LNCAP (cell line): ENCODE measurements around the gene UQCRC1.

Experiments
- TF ChIP-seq, protein P1 (sequence below): fragments of 450-650 bp; IDR thresholded peaks from 2 replicates; pipeline ENCODE4 v1.5.1; 2017; ENCODE audit warnings: mild to moderate bottlenecking

Gene UQCRC1

DNA sequence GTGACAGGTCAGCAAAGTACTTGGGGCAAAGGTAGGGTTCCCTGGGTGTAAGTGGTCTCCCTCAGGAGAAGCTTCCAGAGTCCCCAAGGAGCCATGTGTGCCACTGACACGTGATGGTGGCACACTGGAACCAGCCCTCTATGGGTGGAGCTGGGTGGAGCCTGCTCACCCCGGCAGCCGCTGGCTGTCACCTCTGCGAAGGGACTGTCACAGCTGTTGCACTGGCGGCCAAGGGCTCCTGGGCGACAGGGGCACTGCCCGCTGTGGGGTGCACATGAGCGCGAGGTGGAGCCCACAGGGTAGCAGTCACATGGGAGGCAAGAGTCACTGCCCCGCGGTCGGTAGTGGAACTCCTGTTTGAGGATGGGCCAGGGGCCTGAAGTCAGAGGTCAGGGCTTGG, 41.3 kb upstream of the UQCRC1 start:
- TF ChIP-seq, protein P1, sequence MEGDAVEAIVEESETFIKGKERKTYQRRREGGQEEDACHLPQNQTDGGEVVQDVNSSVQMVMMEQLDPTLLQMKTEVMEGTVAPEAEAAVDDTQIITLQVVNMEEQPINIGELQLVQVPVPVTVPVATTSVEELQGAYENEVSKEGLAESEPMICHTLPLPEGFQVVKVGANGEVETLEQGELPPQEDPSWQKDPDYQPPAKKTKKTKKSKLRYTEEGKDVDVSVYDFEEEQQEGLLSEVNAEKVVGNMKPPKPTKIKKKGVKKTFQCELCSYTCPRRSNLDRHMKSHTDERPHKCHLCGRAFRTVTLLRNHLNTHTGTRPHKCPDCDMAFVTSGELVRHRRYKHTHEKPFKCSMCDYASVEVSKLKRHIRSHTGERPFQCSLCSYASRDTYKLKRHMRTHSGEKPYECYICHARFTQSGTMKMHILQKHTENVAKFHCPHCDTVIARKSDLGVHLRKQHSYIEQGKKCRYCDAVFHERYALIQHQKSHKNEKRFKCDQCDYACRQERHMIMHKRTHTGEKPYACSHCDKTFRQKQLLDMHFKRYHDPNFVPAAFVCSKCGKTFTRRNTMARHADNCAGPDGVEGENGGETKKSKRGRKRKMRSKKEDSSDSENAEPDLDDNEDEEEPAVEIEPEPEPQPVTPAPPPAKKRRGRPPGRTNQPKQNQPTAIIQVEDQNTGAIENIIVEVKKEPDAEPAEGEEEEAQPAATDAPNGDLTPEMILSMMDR, result no peak

DNA sequence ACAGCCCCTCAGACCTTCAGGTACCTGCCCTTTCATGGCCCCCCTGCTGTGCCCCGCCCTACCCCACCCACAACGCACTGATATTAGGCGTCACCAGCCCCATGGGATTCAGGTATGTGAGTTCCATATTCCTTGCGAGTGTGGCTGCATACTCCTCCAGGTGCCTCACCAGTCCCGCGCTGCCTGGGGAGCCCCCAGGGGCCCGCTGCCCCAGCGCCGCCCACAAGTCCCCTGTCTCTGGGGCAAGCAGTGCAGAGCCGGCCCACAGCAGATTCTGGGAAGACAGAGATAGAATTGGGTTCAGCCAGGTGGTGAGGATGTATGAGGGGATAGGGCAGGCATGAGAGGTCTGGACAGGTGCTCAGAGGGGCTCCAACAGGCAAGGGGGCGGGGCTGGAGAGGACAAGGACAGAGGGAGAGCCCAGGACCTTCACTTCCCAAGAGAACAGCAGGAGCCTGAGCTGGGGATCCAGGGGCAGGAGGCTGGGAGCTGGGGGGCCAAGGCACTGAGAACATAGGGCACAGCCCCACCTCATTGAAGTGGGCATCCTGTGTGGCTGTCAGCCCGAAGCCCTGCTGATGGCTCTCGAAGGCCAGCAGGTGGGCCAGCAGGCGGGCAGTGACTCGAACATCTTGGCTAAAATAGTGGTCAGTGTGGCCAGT, 38.9 kb upstream of the UQCRC1 start:
- TF ChIP-seq, protein P1, result no peak

DNA sequence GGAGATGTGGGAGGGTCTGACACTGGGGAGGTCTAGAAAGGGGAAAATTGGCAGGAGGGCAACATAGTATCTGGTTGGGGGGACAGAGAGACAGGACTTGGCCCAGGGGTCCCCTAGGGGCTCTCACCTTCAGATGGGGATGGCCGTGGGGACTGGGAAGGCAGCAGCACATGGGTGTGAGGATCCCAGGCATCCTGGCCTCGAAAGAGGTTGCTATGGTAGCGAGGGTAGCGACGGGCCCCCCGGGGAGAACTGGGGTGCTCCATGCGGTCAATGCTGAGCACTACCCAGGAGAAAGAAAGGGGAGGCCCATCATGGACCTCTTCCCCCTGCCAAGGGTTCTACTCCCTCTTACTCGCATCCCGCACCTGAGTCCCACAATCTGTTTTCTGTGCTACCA, 38.3 kb upstream of the UQCRC1 start:
- TF ChIP-seq, protein P1, result no peak

DNA sequence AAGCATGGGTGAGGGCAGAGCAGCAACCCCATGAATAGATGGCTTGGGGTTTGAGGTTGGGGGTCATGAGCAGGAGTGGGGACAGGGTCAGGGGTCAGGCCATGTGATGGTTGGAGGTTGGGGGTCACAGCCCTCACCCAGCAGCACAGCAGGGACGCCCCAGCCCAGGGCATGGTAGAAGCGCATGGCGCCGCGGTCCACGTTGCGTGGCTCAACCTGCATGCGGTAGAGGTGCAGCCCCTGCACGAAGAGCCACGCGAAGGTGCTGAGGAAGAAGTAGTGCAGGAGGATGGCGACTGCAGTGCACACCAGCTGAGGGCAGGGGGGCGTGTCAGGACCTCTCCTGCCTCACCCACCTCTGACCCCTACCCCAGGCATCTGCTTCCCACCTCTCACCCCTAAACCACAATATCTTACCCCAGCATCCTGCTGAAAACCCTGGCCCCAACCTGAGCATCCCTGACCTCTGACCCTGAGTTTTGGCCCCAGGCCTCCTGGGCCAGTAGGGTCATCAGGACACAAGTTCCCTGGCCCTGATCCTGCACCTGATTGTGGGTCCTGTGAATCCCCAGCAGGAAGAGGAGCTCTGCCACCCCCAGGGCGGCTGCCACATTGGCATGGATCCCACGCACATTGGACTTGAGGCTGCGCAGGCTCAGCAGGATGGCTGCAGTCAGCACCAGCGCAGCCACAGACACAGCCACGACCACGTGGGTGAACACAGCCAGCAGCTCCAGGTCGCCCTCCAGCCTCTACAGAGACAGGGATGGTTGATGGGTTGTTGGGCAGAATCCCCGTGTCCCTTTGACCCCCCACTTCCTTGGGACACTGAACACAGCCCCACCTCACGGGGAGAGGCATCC, 35.7 kb upstream of the UQCRC1 start:
- TF ChIP-seq, protein P1, result no peak

DNA sequence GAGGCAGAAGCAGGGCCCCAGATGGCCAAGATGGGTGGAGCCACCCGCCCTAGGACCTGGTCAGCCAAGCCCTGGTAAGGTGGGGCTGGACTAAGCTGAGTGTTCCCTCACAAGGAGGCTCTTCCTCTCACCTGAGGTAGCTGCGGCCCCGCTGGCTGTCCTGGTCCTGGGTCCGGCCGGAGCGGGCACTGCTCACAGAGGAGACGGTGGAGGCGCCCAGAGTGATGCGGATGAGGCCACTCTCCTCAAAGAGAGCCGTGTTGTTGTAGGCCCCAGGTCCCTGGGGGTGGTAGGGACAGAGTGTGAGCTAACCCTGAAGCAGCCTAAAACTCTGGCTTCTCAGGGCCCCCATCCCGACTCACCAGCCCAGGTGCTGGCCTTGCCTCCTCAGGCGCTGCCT, 33.2 kb upstream of the UQCRC1 start:
- TF ChIP-seq, protein P1, result no peak

DNA sequence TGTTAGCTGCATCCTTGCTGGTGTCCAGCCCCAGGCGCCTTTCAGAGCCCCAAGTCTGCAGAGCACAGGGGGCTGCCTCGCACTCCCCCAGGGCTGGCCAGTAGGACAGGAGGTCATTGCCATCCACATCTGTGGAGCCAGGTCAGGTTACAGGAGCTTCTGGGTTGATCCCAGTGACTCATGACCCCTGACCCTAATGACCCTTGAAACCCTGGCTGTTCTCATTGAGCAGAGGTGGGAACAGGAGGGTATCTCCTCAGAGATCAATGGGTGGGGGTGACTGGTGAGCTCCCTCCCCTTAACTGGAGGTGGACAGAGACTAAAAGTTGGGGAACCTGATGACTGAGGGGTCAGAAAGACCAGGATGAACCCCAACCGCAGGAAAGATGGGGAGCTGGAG, 31.9 kb upstream of the UQCRC1 start:
- TF ChIP-seq, protein P1, result no peak

DNA sequence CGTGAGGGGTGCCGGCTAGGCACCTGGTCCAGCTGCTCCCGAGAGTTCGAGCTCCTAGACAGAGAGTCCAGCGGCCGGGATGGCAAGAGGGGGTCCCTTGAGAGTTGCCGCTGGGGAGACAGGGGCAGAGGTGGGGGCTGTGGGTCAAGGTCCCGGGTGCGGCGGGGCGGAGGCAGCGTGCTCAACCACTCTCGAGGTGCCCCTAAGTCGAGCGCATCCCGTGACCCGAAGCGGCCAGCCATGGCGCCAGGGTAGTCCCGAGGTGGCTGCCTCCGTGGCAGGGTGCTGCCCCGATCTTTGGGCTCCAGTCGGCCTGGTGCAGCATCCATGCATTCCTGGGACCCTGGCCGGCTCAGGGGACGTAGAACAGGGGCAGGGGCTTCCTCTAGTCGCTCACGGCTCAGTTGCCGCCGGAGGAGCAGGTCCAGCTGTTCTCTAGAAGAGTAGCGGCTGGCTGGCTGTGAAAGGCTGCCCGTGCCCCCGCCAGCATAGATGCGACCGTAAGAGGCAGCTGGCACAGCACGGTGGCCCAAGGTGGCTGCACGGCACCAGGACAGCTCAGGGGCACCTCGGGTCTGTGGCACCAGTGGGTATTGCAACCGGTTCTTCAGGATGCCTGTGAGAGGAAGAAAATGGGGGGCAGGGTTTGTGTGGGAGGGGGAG, 30.6 kb upstream of the UQCRC1 start:
- TF ChIP-seq, protein P1, result no peak
